Activated CD8-positive, alpha-beta T cell treated with anti-CD3 and anti-CD28 coated beads for 36 hours (primary cell): ENCODE results near the gene ATP2B2. TPM values are rescaled to one million over a fixed set of nuclear protein-coding genes. Genes with fewer than 3 reads are reported as not detected.

Experiments
- ATAC-seq: fragments of 200-7000 bp; cut with Tn5 transposase; one replicate; pipeline ENCODE4 v1.10.0; 2021; ENCODE audit warnings: mild to moderate bottlenecking, moderate library complexity
- CTCF ChIA-PET: fragments of 350-600 bp; sonication (Branson Sonifier 250); formaldehyde crosslinking; loops from one replicate; lab custom pipeline; 2021; ENCODE audit warnings: antibody characterized with exemption; lab: Charles Lee
- POLR2A ChIA-PET: fragments of 350-600 bp; sonication (Branson Sonifier 250); formaldehyde crosslinking; loops from one replicate; lab custom pipeline; 2021; ENCODE audit warnings: antibody characterized with exemption; lab: Charles Lee
- DNase-seq: peaks from one replicate; pipeline ENCODE4 v3.0.0-alpha.2; 2020
- H3K27ac Mint-ChIP-seq: one replicate; pipeline ENCODE4 v1.8.0; 2021; ENCODE audit warnings: mild to moderate bottlenecking, mixed read lengths
- H3K27me3 Mint-ChIP-seq: one replicate; pipeline ENCODE4 v1.8.0; 2021; ENCODE audit warnings: mixed read lengths
- H3K36me3 Mint-ChIP-seq: one replicate; pipeline ENCODE4 v1.8.0; 2021; ENCODE audit warnings: low read depth, mixed read lengths
- H3K4me1 Mint-ChIP-seq: one replicate; pipeline ENCODE4 v1.8.0; 2021; ENCODE audit warnings: low read depth, mixed read lengths
- H3K4me3 Mint-ChIP-seq: one replicate; pipeline ENCODE4 v1.8.0; 2021; ENCODE audit warnings: mild to moderate bottlenecking, moderate library complexity, mixed read lengths
- H3K9me3 Mint-ChIP-seq: one replicate; pipeline ENCODE4 v1.8.0; 2021; ENCODE audit warnings: mixed read lengths
- CTCF ChIP-seq: fragments of 200-600 bp; IDR thresholded peaks from one replicate; pipeline ENCODE4 v1.8.0; 2022; ENCODE audit warnings: antibody characterized with exemption, mild to moderate bottlenecking
- intact Hi-C: fragments of 100-400 bp; cut with micrococcal nuclease; formaldehyde crosslinking; loops from one replicate; pipeline ENCODE4 v1.10.0; 2022
- total RNA-seq, 2 experiments: library from RNA; stranded (reverse); gene quantifications; one replicate each; pipeline ENCODE4 v1.2.3, GENCODE V29; 2021

The ATP2B2 gene
- total RNA-seq, 2 experiments from 2014 or later: not detected

DNA sequence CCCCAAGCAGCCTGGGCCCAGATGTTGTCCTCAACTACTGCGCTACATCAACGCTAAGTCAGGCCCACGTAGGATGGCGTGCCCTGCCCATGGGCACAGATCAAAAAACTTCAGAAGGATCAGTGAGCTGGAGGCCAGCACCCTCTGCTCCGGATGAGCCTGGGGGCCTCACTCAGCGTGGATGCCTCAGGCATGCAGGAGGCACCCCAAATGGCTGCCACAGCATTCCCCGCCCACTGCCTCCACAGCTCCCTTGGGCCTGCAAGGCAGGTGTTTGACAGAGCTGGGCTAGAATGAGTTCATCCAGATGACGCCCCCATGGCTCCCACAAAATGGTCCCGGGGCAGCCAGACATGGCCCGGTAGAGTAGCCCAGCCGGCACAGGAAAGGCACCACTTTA is 7.1 kb downstream of the ATP2B2 start:
- POLR2A ChIA-PET: no interaction called here
- no peak for TF ChIP-seq CTCF
- no peaks in the 10 kb centered on the region for H3K36me3 Mint-ChIP-seq
- no peaks in the 10 kb centered on the region for H3K4me1 Mint-ChIP-seq
- no peaks in the 10 kb centered on the region for H3K27me3 Mint-ChIP-seq
- H3K27ac Mint-ChIP-seq: no peak overlapping the region
- CTCF ChIA-PET: no interaction called here
- DNase-seq: no peak
- no peak overlapping the region for H3K4me3 Mint-ChIP-seq
- intact Hi-C loops: no loop called here
- no peak for ATAC-seq
- H3K9me3 Mint-ChIP-seq: no peaks in the 10 kb centered on the region

- DNase-seq (no peak), ATAC-seq (no peak)
- intact Hi-C loops: no loop called here
- TF ChIP-seq CTCF: no peak
- Mint-ChIP-seq H3K4me1 (no peaks in the 10 kb centered on the region), H3K27me3 (no peaks in the 10 kb centered on the region), H3K36me3 (no peaks in the 10 kb centered on the region), H3K9me3 (no peaks in the 10 kb centered on the region), H3K4me3 (no peak overlapping the region), H3K27ac (no peak overlapping the region)
- ChIA-PET CTCF (interaction anchor here (2.1 kb wide), 1 partner anchor 241 kb away, joined by 6 read pairs; no protein-coding TSS in a partner anchor), POLR2A (no interaction called here)
Measured at GRCh38 chr3:10497439-10497838, 7.9 kb downstream of the ATP2B2 start.

DNA sequence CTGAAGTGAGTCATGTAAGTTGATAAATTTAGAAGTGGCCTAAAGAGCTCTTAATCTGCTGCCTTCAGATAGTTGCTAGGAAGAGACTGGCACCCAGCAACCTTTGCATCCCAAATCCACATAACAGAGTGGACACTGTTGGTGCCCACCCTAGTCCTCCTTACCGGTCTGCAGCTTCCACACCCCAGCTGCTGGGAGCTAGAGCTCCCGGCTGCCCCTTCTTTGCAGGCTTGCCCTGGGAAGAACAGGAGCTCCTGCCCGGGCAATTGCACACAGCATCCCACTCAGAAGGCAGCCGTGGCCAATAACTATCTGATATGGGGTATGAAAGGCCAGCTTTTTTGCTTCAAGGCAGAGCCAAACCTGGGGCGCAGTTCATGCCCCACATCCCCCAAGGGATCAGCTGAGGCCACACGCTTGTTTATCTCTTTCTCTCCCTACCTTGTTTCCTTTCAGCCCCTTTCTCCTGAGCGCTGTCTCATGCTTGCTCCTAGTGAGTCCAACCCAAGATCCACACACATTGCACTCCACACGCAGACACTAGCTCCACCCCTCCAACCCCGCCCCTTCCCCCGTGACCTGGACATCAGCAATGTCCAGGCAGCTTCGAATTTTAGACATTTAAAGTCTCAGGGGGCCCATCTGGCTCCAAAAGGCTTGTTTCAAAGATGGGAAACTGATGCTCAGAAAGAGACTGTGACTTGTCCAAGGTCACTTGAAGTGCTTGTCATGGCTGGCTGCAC is 9.1 kb downstream of the ATP2B2 start:
- no peaks in the 10 kb centered on the region for H3K9me3 Mint-ChIP-seq
- intact Hi-C loops: no loop called here

GRCh38 chr3:10495614-10496013 is 9.8 kb downstream of the ATP2B2 start:
- Mint-ChIP-seq H3K27me3 (no peaks in the 10 kb centered on the region), H3K9me3 (no peaks in the 10 kb centered on the region), H3K4me3 (no peak overlapping the region), H3K27ac (no peak overlapping the region), H3K36me3 (no peaks in the 10 kb centered on the region), H3K4me1 (no peaks in the 10 kb centered on the region)
- no peak for DNase-seq
- no peak for ATAC-seq
- ChIA-PET CTCF (interaction anchor here (2.1 kb wide), 1 partner anchor 243 kb away, joined by 6 read pairs; no protein-coding TSS in a partner anchor), POLR2A (interaction anchor here (1.1 kb wide), 1 partner anchor 9 kb away, joined by 3 read pairs; no protein-coding TSS in a partner anchor)
- intact Hi-C loops: no loop called here
- no peak for TF ChIP-seq CTCF

More for the DNA sequence above, 9.1 kb downstream of the ATP2B2 start:
- Mint-ChIP-seq H3K4me3 (no peak overlapping the region), H3K4me1 (no peaks in the 10 kb centered on the region), H3K27me3 (no peaks in the 10 kb centered on the region), H3K27ac (no peak overlapping the region), H3K36me3 (no peaks in the 10 kb centered on the region)
- no peak for TF ChIP-seq CTCF
- ChIA-PET CTCF (interaction anchor here (2.1 kb wide), 1 partner anchor 242 kb away, joined by 6 read pairs; no protein-coding TSS in a partner anchor), POLR2A (interaction anchor here (0.6 to 1.1 kb wide), 2 partner anchors 8 to 9 kb away, joined by 3 read pairs; no protein-coding TSS in a partner anchor)
- ATAC-seq: no peak
- DNase-seq: no peak

- Mint-ChIP-seq H3K4me1 (no peaks in the 10 kb centered on the region), H3K36me3 (no peaks in the 10 kb centered on the region), H3K9me3 (no peaks in the 10 kb centered on the region), H3K4me3 (no peak overlapping the region), H3K27me3 (no peaks in the 10 kb centered on the region), H3K27ac (no peak overlapping the region)
- CTCF ChIA-PET: no interaction called here
- intact Hi-C loops: no loop called here
- no peak for ATAC-seq
- no peak for DNase-seq
- POLR2A ChIA-PET: interaction anchor here (1.1 kb wide), 1 partner anchor 9 kb away, joined by 3 read pairs; no protein-coding TSS in a partner anchor
- TF ChIP-seq CTCF: no peak
Measured at GRCh38 chr3:10495003-10495402, 10.4 kb downstream of the ATP2B2 start.
